Measurements from ENCODE around the gene SERF1B. TPM values are rescaled to one million over a fixed set of nuclear protein-coding genes. Genes with fewer than 3 reads are reported as not detected.
A peak's percentile ranks its signal among the peaks of the same experiment; 100 is the strongest.
"Not testable (repeated sequence)": the region's sequence is repeated elsewhere in the genome, so short reads cannot be mapped to it uniquely, and the experiment has no call there.

Gene SERF1B
- total RNA-seq (10 to 100 TPM; 28.7 to 29.6 TPM), polyA plus RNA-seq (10 to 100 TPM; 43.6 to 68.2 TPM)
- long read RNA-seq, donor 1, partial matches to known transcripts = 0 of 9 reads
- long read RNA-seq, donor 1, other reads (novel, unspliced or antisense) = 5 of 9 reads
- long read RNA-seq, donor 2, partial matches to known transcripts = 1 of 7 reads
- long read RNA-seq, donor 2, other reads (novel, unspliced or antisense) = 2 of 7 reads

- H3K27ac ChIP-seq (ENCODE audit: low read depth in 1 of 2, low read length in 2 of 2); H3K4me1 ChIP-seq (ENCODE audit: control insufficient read depth in 1 of 2, insufficient read depth in 2 of 2, low read length in 2 of 2); H3K36me3 ChIP-seq (ENCODE audit: control insufficient read depth in 1 of 2, insufficient read depth in 2 of 2, low read length in 1 of 2); H3K4me3 ChIP-seq (ENCODE audit: low read length in 2 of 2); DNase-seq; H3K27me3 ChIP-seq (ENCODE audit: control insufficient read depth in 1 of 2, insufficient read depth in 2 of 2, low read length in 1 of 2); H3K9me3 ChIP-seq (ENCODE audit: control insufficient read depth, low read length); intact Hi-C loops (cut with DNase I): not testable (repeated sequence)
- no CpG with 5 or more reads among the region's 66 CpGs for WGBS, 2 donors
- ATAC-seq (ENCODE audit: low FRiP score) = peak; percentile 97
These were observed at the start of gene SERF1B for GRCh38 chr5:70025106-70025844. TSS of gene SERF1B (plus strand) at chr5:70025251. CDS start at chr5:70025452, 201 bp downstream.

GRCh38 chr5:69991713-69992112 is 33.3 kb upstream of the SERF1B start:
- H3K36me3 ChIP-seq (ENCODE audit: control insufficient read depth in 1 of 2, insufficient read depth in 2 of 2, low read length in 1 of 2); H3K27ac ChIP-seq (ENCODE audit: low read depth in 1 of 2, low read length in 2 of 2); H3K4me1 ChIP-seq (ENCODE audit: control insufficient read depth in 1 of 2, insufficient read depth in 2 of 2, low read length in 2 of 2); DNase-seq; ATAC-seq (ENCODE audit: low FRiP score); H3K9me3 ChIP-seq (ENCODE audit: control insufficient read depth, low read length); intact Hi-C loops (cut with DNase I); H3K4me3 ChIP-seq (ENCODE audit: low read length in 2 of 2); H3K27me3 ChIP-seq (ENCODE audit: control insufficient read depth in 1 of 2, insufficient read depth in 2 of 2, low read length in 1 of 2): not testable (repeated sequence)
- no CpG with 5 or more reads among the region's 2 CpGs for WGBS, 2 donors

GRCh38 chr5:69995535-69995934 is 29.5 kb upstream of the SERF1B start:
- WGBS, 2 donors = no CpG with 5 or more reads among the region's 1 CpG
- H3K9me3 ChIP-seq (ENCODE audit: control insufficient read depth, low read length); H3K4me1 ChIP-seq (ENCODE audit: control insufficient read depth in 1 of 2, insufficient read depth in 2 of 2, low read length in 2 of 2); H3K27ac ChIP-seq (ENCODE audit: low read depth in 1 of 2, low read length in 2 of 2); DNase-seq; ATAC-seq (ENCODE audit: low FRiP score); H3K4me3 ChIP-seq (ENCODE audit: low read length in 2 of 2); H3K27me3 ChIP-seq (ENCODE audit: control insufficient read depth in 1 of 2, insufficient read depth in 2 of 2, low read length in 1 of 2); intact Hi-C loops (cut with DNase I); H3K36me3 ChIP-seq (ENCODE audit: control insufficient read depth in 1 of 2, insufficient read depth in 2 of 2, low read length in 1 of 2): not testable (repeated sequence)

- H3K4me3 ChIP-seq (ENCODE audit: low read length in 2 of 2); H3K9me3 ChIP-seq (ENCODE audit: control insufficient read depth, low read length); H3K27ac ChIP-seq (ENCODE audit: low read depth in 1 of 2, low read length in 2 of 2); intact Hi-C loops (cut with DNase I); ATAC-seq (ENCODE audit: low FRiP score); DNase-seq; H3K27me3 ChIP-seq (ENCODE audit: control insufficient read depth in 1 of 2, insufficient read depth in 2 of 2, low read length in 1 of 2); H3K4me1 ChIP-seq (ENCODE audit: control insufficient read depth in 1 of 2, insufficient read depth in 2 of 2, low read length in 2 of 2); H3K36me3 ChIP-seq (ENCODE audit: control insufficient read depth in 1 of 2, insufficient read depth in 2 of 2, low read length in 1 of 2): not testable (repeated sequence)
- WGBS, 2 donors = no CpG with 5 or more reads among the region's 2 CpGs
These were observed 4.4 kb upstream of the SERF1B start for GRCh38 chr5:70020660-70021059.

GRCh38 chr5:70025845-70026145 is 744 bp downstream of the SERF1B start:
- DNase-seq; H3K27me3 ChIP-seq (ENCODE audit: control insufficient read depth in 1 of 2, insufficient read depth in 2 of 2, low read length in 1 of 2); H3K36me3 ChIP-seq (ENCODE audit: control insufficient read depth in 1 of 2, insufficient read depth in 2 of 2, low read length in 1 of 2); H3K27ac ChIP-seq (ENCODE audit: low read depth in 1 of 2, low read length in 2 of 2); H3K4me3 ChIP-seq (ENCODE audit: low read length in 2 of 2); H3K9me3 ChIP-seq (ENCODE audit: control insufficient read depth, low read length); intact Hi-C loops (cut with DNase I); H3K4me1 ChIP-seq (ENCODE audit: control insufficient read depth in 1 of 2, insufficient read depth in 2 of 2, low read length in 2 of 2): not testable (repeated sequence)
- no CpG with 5 or more reads among the region's 4 CpGs for WGBS, 2 donors
- ATAC-seq (ENCODE audit: low FRiP score) = peak; percentile 12

GRCh38 chr5:70031204-70031603 is 6.2 kb downstream of the SERF1B start:
- H3K36me3 ChIP-seq (ENCODE audit: control insufficient read depth in 1 of 2, insufficient read depth in 2 of 2, low read length in 1 of 2); H3K27me3 ChIP-seq (ENCODE audit: control insufficient read depth in 1 of 2, insufficient read depth in 2 of 2, low read length in 1 of 2); ATAC-seq (ENCODE audit: low FRiP score); H3K4me3 ChIP-seq (ENCODE audit: low read length in 2 of 2); H3K4me1 ChIP-seq (ENCODE audit: control insufficient read depth in 1 of 2, insufficient read depth in 2 of 2, low read length in 2 of 2); intact Hi-C loops (cut with DNase I); DNase-seq; H3K9me3 ChIP-seq (ENCODE audit: control insufficient read depth, low read length); H3K27ac ChIP-seq (ENCODE audit: low read depth in 1 of 2, low read length in 2 of 2): not testable (repeated sequence)
- no CpG with 5 or more reads among the region's 5 CpGs for WGBS, 2 donors

- H3K36me3 ChIP-seq (ENCODE audit: control insufficient read depth in 1 of 2, insufficient read depth in 2 of 2, low read length in 1 of 2); H3K27ac ChIP-seq (ENCODE audit: low read depth in 1 of 2, low read length in 2 of 2); H3K27me3 ChIP-seq (ENCODE audit: control insufficient read depth in 1 of 2, insufficient read depth in 2 of 2, low read length in 1 of 2); H3K4me3 ChIP-seq (ENCODE audit: low read length in 2 of 2); intact Hi-C loops (cut with DNase I); DNase-seq; H3K9me3 ChIP-seq (ENCODE audit: control insufficient read depth, low read length); ATAC-seq (ENCODE audit: low FRiP score); H3K4me1 ChIP-seq (ENCODE audit: control insufficient read depth in 1 of 2, insufficient read depth in 2 of 2, low read length in 2 of 2): not testable (repeated sequence)
These were observed 16.4 kb downstream of the SERF1B start for GRCh38 chr5:70041411-70041810.

GRCh38 chr5:70049790-70050142 is 24.7 kb downstream of the SERF1B start:
- no CpG with 5 or more reads among the region's 16 CpGs for WGBS, 2 donors
- H3K36me3 ChIP-seq (ENCODE audit: control insufficient read depth in 1 of 2, insufficient read depth in 2 of 2, low read length in 1 of 2); H3K27me3 ChIP-seq (ENCODE audit: control insufficient read depth in 1 of 2, insufficient read depth in 2 of 2, low read length in 1 of 2); H3K9me3 ChIP-seq (ENCODE audit: control insufficient read depth, low read length); intact Hi-C loops (cut with DNase I); H3K4me3 ChIP-seq (ENCODE audit: low read length in 2 of 2); H3K4me1 ChIP-seq (ENCODE audit: control insufficient read depth in 1 of 2, insufficient read depth in 2 of 2, low read length in 2 of 2); DNase-seq; H3K27ac ChIP-seq (ENCODE audit: low read depth in 1 of 2, low read length in 2 of 2): not testable (repeated sequence)
- peak; percentile 48 for ATAC-seq (ENCODE audit: low FRiP score)

- H3K27ac ChIP-seq (ENCODE audit: low read depth in 1 of 2, low read length in 2 of 2); ATAC-seq (ENCODE audit: low FRiP score); H3K4me1 ChIP-seq (ENCODE audit: control insufficient read depth in 1 of 2, insufficient read depth in 2 of 2, low read length in 2 of 2); H3K4me3 ChIP-seq (ENCODE audit: low read length in 2 of 2); DNase-seq; intact Hi-C loops (cut with DNase I); H3K27me3 ChIP-seq (ENCODE audit: control insufficient read depth in 1 of 2, insufficient read depth in 2 of 2, low read length in 1 of 2); H3K36me3 ChIP-seq (ENCODE audit: control insufficient read depth in 1 of 2, insufficient read depth in 2 of 2, low read length in 1 of 2); H3K9me3 ChIP-seq (ENCODE audit: control insufficient read depth, low read length): not testable (repeated sequence)
- no CpG with 5 or more reads among the region's 6 CpGs for WGBS, 2 donors
These were observed 31.4 kb downstream of the SERF1B start for GRCh38 chr5:70056289-70056942.

All from aorta (tissue), 5 donors.